Gastroesophageal sphincter (tissue), 4 donors: ENCODE measurements around the gene SEC11A. TPM values are rescaled to one million over a fixed set of nuclear protein-coding genes. Genes with fewer than 3 reads are reported as not detected.

Experiments
- ATAC-seq: fragments of 150-250 bp; one replicate; pipeline ENCODE4 v1.9.1; 2016; ENCODE audit warnings: mild to moderate bottlenecking, moderate library complexity
- H3K27ac ChIP-seq, 4 donors: fragments of 200-600 bp; sonication (generic) in 3 of 4; 1 replicate in 3 of 4; 2 replicates in 1 of 4; pipeline ENCODE4 v1.5.1; 2016 to 2019
- H3K27me3 ChIP-seq: fragments of 200-600 bp; sonication (generic); one replicate; pipeline ENCODE4 v1.5.1; 2019
- H3K36me3 ChIP-seq, 2 donors: fragments of 200-600 bp; sonication (generic); one replicate each; pipeline ENCODE4 v1.5.1; 2019; ENCODE audit warnings: control low read depth in 1 of 2
- H3K4me1 ChIP-seq, 3 donors: fragments of 200-600 bp; sonication (generic); 1 replicate in 2 of 3; 2 replicates in 1 of 3; pipeline ENCODE4 v1.5.1; 2016 to 2019; ENCODE audit warnings: control low read depth in 2 of 3
- H3K4me3 ChIP-seq, 2 donors: fragments of 200-600 bp; sonication (generic); one replicate each; pipeline ENCODE4 v1.5.1; 2019; ENCODE audit warnings: mild to moderate bottlenecking in 1 of 2, moderate library complexity in 1 of 2
- H3K9me3 ChIP-seq, 3 donors: fragments of 200-600 bp; sonication (generic); one replicate each; pipeline ENCODE4 v1.5.1; 2017 to 2019; ENCODE audit warnings: control low read depth in 2 of 3
- CTCF ChIP-seq, 4 experiments: fragments of 200-600 bp in 2 of 4; fragments of 450-650 bp in 2 of 4; sonication (generic) in 1 of 4; IDR thresholded peaks; one replicate each; pipeline ENCODE4 v1.5.1; 2017 to 2019; ENCODE audit warnings: antibody characterized with exemption in 4 of 4, mild to moderate bottlenecking in 2 of 4, moderate library complexity in 2 of 4
- EP300 ChIP-seq: sonication (generic); formaldehyde crosslinking; IDR thresholded peaks from one replicate; pipeline ENCODE4 v1.6.1; 2017; ENCODE audit warnings: antibody characterized with exemption, mild to moderate bottlenecking
- POLR2A ChIP-seq, 2 donors: fragments of 450-650 bp; IDR thresholded peaks; one replicate each; pipeline ENCODE4 v1.6.1; 2017; ENCODE audit warnings: antibody characterized with exemption in 2 of 2, mild to moderate bottlenecking in 2 of 2, moderate library complexity in 1 of 2
- POLR2AphosphoS5 ChIP-seq: sonication (generic); formaldehyde crosslinking; IDR thresholded peaks from one replicate; pipeline ENCODE4 v1.6.1; 2017; ENCODE audit warnings: antibody characterized with exemption
- WGBS, 2 donors: methylation state at CpG; one replicate each; pipeline ENCODE4 v1.1.5; 2018; ENCODE audit warnings: low coverage in 1 of 2; 5-methylcytosine and 5-hydroxymethylcytosine counted together
- total RNA-seq, 4 donors: library from RNA; depleted of rRNA; stranded (reverse); fragments of >200 nt; gene quantifications; one replicate each; pipeline ENCODE4 v1.1.0, GENCODE V29; 2016

Gene SEC11A
- 100 to 1,000 TPM in 2 of 4 donors, 10 to 100 TPM in 2; 63.3 to 139 (median 99.4) TPM for total RNA-seq

- TF ChIP-seq POLR2AphosphoS5 (peak; percentile 73), CTCF (IDR thresholded peaks at IDR 0.05) (peak in 1 of 4 experiments; percentile 7), POLR2A (IDR thresholded peaks at IDR 0.05) (peak; percentile 63 to 67), EP300 (no peak)
- ATAC-seq = peak; percentile 99
- H3K4me3 ChIP-seq = peak within 1 kb of the TSS; percentile 71 to 89
- H3K9me3 ChIP-seq = no peaks in the 10 kb centered on the region
- WGBS, 2 donors = 0% methylated on average over 4 to 13 of the region's 57 CpGs
- H3K4me1 ChIP-seq = peaks cover 0 to 38% (median 4%) of the 10 kb centered on the region in 3 donors
- no peaks in the 10 kb centered on the region for H3K27me3 ChIP-seq
- peaks cover 0 to 4% of the 10 kb centered on the region in 2 donors for H3K36me3 ChIP-seq
- peak within 1 kb of the TSS; percentile 60 to 97 (median 94) for H3K27ac ChIP-seq
These were observed at the start of gene SEC11A for GRCh38 chr15:84716036-84716732. SEC11A (minus strand) TSS chr15:84716139; CDS start chr15:84716075, 64 bp downstream.

GRCh38 chr15:84765675-84766074 lies 49.7 kb upstream of the SEC11A start:
- H3K4me1 ChIP-seq = peaks cover 0 to 51% (median 28%) of the 10 kb centered on the region in 3 donors
- H3K4me3 ChIP-seq = no peak overlapping the region
- no peak for ATAC-seq
- WGBS, 2 donors = 71 to 87% methylated on average over 1 to 2 of the region's 4 CpGs
- H3K27me3 ChIP-seq = no peaks in the 10 kb centered on the region
- peaks cover 0 to 43% of the 10 kb centered on the region in 2 donors for H3K36me3 ChIP-seq
- no peak overlapping the region for H3K27ac ChIP-seq
- no peaks in the 10 kb centered on the region for H3K9me3 ChIP-seq
- TF ChIP-seq POLR2AphosphoS5 = no peak

- peaks cover 0 to 58% (median 32%) of the 10 kb centered on the region in 3 donors for H3K4me1 ChIP-seq
- peaks cover 0 to 42% of the 10 kb centered on the region in 2 donors for H3K36me3 ChIP-seq
- no peaks in the 10 kb centered on the region for H3K27me3 ChIP-seq
- no peak for ATAC-seq
- H3K4me3 ChIP-seq = no peak overlapping the region
- H3K27ac ChIP-seq = no peak overlapping the region
- H3K9me3 ChIP-seq = no peaks in the 10 kb centered on the region
- TF ChIP-seq POLR2AphosphoS5 (no peak), EP300 (no peak), POLR2A (IDR thresholded peaks at IDR 0.05) (no peak), CTCF (IDR thresholded peaks at IDR 0.05) (no peak)
- 67 to 100% methylated on average over 1 of the region's 1 CpG for WGBS, 2 donors
These were observed 49.0 kb upstream of the SEC11A start for GRCh38 chr15:84764989-84765388.

GRCh38 chr15:84764585-84764984 lies 48.6 kb upstream of the SEC11A start:
- Histone ChIP-seq H3K9me3 (no peaks in the 10 kb centered on the region), H3K4me1 (peaks cover 0 to 61% (median 32%) of the 10 kb centered on the region in 3 donors), H3K27me3 (no peaks in the 10 kb centered on the region), H3K27ac (no peak overlapping the region), H3K36me3 (peaks cover 0 to 40% of the 10 kb centered on the region in 2 donors), H3K4me3 (no peak overlapping the region)
- no peak for ATAC-seq
- WGBS, 2 donors = 70 to 90% methylated on average over 3 of the region's 3 CpGs
- TF ChIP-seq EP300 (no peak), POLR2AphosphoS5 (no peak), CTCF (IDR thresholded peaks at IDR 0.05) (no peak), POLR2A (IDR thresholded peaks at IDR 0.05) (no peak)

GRCh38 chr15:84762840-84763572 lies 47.1 kb upstream of the SEC11A start:
- no peak overlapping the region for H3K4me3 ChIP-seq
- peak; percentile 16 for ATAC-seq
- no peak overlapping the region for H3K27ac ChIP-seq
- no peaks in the 10 kb centered on the region for H3K27me3 ChIP-seq
- peaks cover 0 to 24% of the 10 kb centered on the region in 2 donors for H3K36me3 ChIP-seq
- 80 to 100% methylated on average over 1 of the region's 3 CpGs for WGBS, 2 donors
- H3K4me1 ChIP-seq = peaks cover 0 to 77% (median 36%) of the 10 kb centered on the region in 3 donors
- TF ChIP-seq POLR2AphosphoS5 = no peak
- TF ChIP-seq EP300 = no peak
- TF ChIP-seq CTCF (IDR thresholded peaks at IDR 0.05) = no peak
- no peak for TF ChIP-seq POLR2A (IDR thresholded peaks at IDR 0.05)
- H3K9me3 ChIP-seq = no peaks in the 10 kb centered on the region
